GM03348 (cell line): Measurements from ENCODE around the gene HOXA4.

ENCODE experiments used
- DNase-seq: peaks from one replicate; pipeline ENCODE4 v3.0.0; 2012; ENCODE audit warnings: low spot score

HOXA4 gene

DNA sequence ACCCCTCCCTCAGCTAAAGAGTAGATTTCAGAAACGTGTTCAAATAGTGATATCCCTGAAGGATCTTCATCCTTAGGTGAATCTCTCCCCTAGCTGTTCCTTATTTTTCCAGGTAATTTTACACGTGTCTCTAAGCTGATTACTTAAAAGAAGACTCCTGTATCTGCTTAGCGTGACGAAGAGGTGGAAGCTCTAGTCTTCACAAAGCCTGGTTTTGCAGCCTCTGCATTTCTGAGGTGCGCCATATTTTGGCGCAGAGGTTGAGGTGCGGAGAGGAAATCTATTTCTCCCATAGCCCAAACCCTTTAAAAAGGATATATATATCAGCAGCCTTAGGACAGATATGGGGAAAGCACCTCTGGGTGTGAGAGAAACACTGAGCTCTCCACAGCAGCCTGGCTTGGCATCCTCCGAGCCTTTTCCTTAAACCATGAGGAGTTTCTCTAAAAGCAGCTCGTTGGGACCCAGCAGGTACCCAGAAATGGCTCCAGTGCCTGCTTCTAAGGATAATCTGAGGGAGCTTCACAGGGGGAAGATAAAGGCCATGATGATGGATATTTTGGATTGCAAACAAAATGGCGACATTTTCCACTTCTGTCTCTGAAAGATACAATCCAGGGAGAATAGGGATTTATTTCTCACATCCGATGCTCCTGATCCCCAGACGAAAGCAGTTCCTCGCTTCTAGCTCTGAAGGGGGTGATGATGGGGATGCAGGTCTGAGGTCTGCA, 25.1 kb downstream of the HOXA4 start:
- no peak for DNase-seq

DNA sequence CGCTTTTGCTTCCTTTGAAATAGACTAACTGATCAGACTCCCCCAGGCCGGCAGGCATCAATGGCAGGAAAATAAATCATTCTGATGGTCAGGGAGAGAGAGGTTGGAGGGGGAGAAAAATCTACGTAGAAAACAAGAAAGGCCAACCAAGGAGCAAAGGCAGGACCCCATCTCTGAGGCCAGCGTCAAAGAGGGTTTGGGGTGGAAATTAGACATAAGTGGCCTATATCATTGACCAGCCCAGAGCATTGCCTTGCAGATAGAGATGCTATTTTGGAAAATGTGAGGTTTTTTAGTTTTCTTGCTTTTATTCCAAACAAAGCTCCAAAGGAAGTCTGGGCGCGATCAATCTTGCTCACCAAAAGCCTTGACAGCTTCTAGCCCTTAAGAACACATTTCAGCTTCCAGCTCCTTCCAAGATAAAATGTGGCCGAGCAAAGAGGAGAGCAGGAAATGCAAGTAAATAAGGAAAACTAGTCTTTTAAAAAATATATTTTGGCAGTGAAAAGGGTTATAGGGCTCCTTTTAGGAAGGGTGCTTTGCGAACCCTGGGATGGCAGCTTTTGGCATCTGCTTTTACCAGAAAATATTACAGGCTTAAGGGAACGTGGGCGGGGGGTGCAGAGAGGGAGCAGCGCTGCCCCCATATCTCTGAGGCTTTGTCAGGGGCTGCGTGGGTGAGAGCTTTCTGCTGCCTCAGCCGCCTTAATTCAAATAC, 26.1 kb downstream of the HOXA4 start:
- DNase-seq, result no peak

DNA sequence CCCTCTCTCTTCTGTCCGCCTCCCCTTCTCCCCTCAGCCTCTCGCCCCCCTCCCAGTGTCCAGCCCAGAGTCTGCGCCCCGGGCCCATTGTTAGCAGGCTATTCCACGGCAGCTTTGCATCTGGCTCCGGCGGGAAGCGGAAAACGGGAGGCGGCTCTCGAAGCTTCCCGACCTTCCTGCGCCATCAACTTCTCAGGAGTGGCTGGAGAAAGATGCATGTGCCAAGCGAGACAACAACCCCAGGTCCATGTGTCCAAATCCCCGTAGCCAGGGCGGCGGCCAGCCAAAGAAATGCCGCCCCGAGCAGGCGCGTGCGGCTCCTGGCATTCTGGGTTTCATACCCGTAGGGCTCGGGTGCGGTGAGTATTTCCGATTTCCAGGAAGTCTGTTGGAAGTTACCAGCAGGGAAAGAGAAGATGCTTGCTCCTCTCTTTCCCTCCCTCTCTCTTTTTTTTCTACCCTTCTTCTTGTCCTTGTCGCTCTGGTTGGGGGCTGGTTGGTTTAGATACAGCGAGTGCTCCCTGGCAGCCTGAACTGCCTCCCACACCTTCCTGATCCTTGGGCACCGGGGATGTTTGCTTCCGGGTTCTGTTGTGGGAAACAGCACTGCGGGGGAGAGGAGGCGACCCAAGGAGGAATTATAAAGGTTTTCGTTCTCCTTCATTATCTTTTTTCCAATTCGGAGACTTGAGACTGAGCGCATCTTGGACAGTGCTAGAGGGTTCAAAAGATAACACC, 26.9 kb downstream of the HOXA4 start:
- no peak for DNase-seq

DNA sequence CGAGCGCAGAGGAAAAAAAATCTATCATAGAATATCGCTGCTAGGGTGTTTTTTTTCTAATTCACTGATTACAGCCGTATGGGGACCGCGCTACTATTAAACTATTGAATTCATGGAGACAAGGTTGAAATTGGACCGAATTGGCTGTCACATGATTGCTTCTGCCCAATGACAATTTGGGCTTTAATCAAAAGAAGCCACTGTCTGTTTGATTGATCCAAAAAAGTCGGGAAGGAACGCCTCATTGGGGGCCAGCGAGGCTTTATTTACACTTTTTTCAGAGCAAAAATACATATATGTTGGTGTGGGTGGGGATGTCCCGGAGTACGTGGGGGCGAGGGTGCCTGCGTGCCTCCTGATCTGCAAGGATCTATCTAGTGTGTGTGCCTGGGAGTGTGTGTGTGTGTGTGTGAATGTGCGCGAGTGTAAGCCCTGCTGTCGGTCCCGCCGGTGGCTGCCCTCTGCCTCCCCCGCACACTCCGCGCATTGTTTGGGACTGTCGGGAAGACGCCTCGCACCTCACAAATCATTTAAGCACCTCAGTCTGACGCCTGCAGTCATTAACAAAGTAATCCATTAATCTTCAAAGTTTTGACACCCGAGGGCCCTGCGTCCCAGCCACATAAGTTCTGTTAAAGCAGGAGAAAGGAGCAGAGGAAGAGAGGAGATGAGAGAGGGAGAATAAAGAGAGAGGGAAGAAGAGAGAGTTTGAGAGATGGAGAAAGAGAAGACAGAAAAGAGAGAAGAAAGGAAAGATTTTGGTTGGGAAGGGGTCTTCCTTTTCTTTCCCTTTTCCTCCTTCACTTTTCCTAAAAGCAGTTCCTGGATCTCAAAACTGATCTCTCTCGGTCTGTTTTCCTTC, 27.7 kb downstream of the HOXA4 start, which contains the start of gene HOXA2:
Gene HOXA2 (minus strand): TSS at position 103 of the 862 bp plus-strand sequence. CDS start 183 bp downstream, outside the sequence.
- no peak for DNase-seq

DNA sequence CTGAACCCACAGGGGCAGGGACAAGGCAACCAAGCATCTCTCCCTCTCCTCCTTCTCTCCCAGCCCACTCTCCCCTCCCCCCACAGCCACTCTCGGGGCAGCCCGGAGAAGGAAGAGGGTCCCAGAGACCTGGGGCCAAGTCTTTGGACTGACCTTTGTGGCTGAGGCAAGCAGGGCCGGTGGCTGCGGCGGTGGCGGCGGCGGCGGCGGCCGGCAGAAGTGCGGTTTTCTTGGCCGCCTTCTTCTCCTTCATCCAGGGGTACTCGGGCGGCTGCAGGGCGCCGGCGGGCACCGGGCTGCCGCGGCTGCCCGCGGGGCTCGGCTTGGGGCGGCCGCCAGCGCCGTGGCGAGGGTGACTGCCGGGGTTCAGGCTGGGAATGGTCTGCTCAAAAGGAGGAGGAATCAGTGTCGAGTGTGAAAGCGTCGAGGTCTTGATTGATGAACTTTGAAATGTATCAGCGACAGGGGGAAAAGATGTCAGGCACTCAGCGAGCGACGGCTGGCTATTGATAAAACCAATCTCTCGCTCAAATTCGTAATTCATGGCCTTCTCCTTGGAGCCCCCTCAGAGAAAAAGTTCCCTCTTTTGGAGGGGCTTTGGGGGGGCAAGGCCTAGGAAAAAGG, 28.5 kb downstream of the HOXA4 start:
- no peak for DNase-seq

DNA sequence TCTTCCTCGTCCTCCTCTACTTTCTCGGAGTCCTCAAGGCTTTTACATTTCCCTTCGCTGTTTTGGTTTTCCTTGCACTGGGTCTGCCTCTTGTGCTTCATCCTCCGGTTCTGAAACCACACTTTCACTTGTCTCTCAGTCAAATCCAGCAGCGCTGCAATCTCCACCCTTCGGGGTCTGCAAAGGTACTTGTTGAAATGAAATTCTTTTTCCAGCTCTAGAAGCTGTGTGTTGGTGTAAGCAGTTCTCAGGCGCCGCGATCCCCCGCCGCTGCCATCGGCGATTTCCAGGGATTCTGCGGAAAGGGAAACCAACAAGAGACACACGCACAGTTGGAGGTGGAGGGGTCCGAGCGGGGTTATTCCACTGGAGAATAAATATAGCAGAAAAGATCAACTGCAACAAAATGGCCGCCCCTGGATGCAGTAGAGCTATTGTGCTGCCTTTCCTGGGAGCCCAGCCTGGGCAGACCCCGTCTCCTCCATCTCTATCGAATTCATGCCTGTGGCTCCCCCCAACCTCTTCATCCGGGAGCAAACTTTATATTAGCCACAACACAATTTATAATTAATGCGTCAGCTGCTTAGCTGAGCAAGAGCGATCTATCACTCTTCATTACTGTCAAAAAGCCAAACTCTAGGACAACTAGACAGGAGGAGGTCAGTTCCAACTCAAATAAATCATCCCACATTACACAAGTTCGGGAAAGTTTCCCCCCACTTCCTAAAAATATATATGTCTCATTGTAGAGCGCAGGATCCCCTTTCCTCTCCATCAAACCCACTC, 29.2 kb downstream of the HOXA4 start:
- no peak for DNase-seq

DNA sequence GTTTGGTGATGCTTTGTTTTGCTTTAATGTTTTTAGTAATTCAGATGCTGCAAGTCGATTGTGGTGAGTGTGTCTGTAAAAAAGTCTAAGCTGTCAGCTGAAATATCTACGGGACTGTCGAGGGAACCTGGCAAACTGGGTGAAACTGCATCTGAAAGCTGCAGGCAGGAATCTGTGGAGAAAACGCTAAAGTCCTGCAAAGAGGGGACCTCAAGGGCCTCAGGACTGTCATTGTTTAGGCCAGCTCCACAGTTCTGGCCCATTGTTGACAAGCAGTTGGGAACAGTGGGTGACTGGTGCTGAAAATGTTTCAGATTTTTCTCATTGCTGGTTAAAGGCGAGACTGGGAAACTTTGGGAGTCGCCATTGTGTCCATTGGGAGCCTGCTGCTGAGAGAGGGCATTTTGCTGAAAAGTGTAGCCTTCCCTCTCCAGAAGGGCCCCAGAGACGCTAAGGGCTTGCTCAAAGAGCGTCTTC, 29.8 kb downstream of the HOXA4 start:
- DNase-seq, result no peak

DNA sequence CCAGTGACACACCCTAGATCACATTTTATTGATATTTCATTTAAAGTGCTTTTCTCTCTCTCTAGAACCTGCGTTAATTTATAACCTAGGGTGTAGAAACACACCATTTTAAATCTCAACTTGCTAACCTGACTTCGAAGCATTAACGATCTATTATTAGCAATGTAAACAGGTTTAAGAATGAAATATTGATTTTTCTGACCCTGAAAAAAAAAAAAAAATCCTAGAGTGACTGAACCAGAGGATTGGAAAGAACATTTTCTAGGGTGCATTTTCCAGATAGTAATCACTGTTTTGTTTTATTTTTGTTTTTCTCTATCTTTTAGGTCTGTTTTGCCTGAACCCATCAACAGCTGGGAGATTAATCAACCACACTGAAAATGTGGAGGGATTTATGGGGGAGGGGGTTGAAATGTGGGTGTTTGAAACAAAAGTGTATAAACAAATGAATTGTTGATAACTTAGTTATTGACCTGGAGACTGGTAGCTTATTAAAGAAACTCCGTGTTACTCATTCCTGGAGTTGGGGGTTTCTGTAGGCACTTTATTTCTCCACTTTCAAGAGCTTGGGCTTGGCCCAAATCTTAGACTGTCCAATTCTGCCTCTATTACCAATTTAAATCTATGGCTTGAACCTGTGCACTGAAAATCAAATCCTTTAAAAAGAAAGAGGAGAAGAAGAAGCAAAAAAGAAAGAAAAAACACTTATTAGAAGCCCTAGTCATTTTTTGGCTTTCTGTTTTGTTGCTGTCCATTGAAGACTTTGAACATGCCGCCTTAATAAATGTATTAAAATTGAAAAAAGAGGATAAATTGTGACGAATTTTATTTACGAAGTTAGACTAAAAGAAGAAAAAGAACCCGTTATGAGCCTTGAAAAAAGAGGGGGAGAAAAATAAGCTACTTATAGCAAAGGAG, 30.8 kb downstream of the HOXA4 start:
- no peak for DNase-seq

DNA sequence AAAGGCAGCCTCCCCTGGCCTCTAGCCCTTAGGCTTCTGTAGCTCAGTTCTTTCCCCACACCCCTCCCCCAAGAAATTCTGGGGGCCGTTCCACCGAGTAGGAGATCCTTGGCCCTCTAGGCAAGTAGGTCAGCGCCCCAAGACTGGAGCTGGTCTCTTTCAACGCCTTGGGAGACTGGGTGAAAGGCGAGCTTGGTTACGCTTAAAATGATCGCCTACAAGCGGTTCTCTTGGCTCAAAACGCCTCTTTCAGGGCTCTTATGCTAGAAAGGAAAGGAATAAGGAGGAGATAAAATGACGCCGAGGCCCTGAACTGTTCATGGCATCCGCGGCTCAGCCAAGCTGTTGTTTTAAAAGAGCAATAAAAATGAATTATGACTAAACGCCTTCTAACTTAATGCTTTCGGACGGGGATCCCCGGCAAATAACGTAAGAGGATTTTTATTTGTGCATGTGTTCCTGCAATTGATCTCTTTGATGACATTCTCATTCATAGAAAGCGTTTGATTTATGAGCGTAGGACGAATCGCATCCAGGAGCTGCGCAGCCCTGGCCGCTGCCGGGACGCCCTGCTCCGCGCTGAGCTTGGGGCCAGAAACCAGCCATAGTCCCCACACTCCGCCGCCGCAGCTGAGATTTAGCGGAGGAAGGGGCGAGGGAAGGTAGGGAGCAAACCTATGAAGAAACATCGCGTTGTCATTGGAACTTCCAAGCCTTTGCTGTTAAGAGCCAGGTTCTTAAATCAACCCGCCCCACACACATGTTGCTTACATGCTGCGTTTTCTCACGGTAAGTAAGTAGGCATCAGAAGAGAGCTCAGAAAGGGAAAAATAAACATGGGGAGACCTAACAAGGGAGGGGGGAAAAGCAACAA, 31.7 kb downstream of the HOXA4 start:
- DNase-seq, result peak; percentile 61

DNA sequence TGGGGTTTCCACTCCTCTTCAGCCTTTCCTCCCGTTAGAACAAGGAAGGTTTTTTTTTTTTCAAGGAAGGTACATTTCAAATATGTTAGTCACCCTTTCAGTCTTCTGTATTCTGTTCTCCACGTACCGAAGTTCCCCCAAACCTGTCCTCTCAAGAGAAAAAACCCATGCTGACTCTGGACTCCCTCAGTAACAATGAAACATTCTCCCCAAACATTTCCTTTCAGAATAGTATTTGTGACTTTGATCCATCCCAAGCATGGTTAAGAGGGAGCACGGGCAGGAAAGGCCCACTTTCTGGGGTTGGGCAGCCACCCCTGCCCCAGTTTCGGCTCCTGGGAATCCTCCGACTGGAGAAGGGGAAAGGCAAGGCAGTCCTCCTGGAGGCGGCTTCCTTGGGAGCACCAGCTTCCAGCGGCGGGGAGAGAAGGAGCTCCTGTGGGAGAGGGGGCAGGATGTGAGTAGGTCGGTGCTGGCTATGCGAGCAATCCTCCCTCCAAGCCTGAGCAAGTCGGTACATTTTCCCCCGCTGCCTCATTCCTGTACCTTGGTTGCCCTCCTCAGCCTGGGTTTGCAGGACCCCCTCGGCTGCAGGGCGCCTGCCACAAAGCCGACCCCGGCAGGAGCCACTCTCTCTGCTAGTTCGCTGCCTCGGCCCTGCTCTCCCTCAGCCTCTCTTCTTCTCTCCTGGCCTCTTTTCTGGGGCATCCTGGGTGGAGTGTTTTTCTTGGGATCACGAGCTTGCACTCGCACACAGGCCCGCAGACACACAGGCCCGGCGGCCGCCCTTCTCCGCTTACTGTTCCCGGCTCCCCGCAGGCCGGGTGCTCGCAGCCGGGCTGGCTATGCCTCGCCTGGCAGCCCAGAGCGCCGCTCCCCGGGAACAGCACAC, 32.6 kb downstream of the HOXA4 start:
- DNase-seq, result peak; percentile 77

DNA sequence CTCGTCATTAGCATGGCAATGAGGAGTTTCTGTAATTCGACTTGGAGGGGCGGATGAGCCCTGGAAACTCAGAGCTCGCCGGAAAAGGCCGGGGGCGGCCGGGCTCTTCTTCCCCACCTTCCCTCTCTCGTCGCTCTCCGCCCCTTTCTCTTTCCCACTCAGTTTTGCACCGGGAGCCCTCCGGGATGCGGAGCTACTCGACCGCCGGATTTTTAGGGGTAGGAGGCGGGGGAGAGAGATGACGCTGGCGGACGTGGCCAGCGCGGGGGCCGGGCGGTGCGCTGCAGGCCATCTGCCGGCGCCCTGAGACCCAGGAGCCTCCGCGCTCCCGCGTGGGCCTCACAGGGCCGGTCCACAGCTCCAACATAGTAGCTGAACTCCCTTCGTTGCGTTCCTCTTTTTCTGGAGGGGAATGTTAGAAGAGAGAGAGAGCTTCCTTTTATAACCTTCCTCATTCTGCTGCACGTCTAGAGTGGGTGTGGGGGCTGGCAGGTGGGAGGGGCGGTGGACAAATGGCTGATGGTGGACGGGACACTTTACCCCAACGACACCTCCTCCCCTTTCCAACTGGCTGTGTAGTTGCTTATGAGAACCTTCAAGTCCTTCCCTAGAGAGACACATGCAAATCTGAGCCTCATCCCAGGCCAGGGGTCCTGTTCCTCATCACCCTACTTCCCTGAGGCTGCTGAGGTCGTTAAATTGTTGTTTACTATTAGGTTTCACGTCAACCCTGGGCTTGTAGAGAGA, 33.6 kb downstream of the HOXA4 start:
- DNase-seq, result peak; percentile 84

DNA sequence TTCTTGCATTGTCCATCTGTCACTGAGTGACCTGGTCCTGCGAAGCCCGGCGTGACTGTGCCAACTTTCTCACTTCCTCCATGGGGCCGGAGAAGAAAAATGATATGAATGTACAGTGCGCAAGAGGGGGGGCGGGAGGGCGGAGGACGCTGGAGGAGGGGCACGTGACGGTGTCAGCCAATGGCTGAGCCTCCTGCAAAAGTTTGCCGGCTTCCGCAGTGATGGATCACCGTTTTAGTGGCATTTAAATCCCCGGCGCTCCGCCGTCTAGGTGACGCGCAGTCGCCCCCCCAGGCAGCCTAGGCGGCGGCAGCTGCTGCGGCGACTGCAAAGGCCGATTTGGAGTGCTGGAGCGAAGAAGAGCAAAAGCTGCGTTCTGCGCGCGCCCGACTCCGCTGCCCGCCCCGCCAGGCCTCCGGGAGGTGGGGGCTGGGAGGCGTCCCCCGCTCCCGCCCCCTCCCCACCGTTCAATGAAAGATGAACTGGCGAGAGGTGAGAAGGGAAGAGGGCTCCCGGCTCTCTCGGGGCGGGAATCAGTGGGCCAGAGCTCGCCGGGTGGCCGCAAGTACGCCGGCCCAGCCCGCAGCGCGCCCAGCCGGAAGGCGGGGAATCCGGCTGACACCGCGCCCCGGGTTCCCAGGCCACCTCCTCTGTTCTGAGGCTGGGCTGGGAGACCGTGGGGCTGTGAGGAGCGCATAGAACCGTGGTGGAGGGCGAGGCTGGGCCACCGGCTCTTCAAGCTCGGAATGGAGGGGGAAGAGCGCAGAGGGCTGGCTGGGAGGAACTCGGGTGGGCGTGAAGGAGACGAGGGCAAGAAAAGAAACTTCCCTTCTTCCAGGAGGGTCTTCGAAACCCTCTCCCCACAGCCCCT, 34.4 kb downstream of the HOXA4 start, which contains the start of gene HOXA1:
Gene HOXA1 (minus strand): TSS at position 104 of the 871 bp plus-strand sequence. CDS start 88 bp downstream, at position 16.
- DNase-seq, result peak; percentile 98

DNA sequence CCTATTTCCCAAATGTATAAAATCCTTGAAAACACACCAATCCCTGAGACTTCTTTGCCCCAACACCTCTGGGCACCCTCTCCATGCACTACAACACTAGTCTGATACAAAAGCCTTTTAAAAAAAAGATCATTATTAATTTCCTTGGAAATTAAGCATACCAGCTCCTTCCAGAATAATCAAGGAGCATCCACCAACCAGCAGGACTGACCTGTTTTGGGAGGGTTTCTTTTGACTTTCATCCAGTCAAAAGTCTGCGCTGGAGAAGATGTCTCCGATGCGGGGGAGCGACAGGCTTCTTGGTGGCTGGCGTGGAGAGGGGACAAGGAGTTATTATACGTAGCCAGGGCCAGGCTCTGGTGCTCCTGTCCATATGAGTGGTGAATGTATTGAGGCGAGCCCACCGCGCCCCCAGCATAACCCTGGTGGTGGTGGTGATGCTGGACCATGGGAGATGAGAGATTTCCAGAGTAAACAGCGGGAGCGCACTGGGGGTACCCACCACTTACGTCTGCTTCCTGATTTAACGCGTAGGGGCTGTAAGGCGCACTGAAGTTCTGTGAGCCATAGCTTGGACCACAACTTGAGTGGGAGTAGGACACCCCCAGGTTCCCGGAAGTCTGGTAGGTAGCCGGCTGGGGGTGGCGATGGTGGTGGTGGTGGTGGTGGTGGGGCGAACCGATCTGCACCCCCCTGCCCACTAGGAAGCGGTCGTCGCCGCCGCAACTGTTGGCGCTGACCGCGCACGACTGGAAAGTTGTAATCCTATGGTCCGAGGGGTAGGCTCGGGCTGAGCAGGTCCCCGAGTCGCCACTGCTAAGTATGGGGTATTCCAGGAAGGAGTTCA, 35.3 kb downstream of the HOXA4 start:
- DNase-seq, result no peak

DNA sequence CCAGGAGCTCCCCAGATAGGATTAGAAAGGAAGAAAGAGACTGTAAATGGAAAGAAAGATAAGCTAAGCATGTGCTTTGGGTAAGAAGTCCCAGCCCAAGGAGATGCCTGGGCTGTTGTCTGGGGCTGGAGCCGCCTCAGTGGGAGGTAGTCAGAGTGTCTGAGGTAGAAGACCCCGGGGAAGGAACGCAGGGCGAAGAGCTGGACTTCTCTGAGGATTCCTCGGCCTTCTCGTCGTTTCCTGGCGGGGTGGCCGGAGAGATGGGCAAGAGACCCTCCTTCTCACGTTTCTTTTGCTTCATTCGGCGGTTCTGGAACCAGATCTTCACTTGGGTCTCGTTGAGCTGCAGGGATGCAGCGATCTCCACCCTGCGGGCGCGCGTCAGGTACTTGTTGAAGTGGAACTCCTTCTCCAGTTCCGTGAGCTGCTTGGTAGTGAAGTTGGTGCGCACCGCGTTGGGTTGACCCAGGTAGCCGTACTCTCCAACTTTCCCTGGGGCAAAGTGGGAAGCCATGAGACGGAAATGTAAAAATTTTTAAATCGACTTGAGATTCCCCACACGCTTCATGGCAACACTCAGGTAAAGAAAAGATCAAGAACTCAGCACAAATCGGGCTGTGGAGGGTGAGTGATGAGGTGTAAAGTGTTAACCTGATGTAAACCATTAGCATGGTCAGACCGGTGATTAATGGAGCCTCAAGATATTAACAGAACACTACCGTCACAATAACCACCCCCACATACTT, 36.1 kb downstream of the HOXA4 start:
- no peak for DNase-seq
